GM10248 (cell line): Measurements from ENCODE around the gene ADAM10.

Experiments used
- CTCF ChIA-PET: fragments of 300-600 bp; sonication (Branson Sonifier 250); formaldehyde crosslinking; extraction: SDS; loops from one replicate; lab custom pipeline; 2021; ENCODE audit warnings: antibody characterized with exemption; lab: Yijun Ruan, JAX
- POLR2A ChIA-PET: fragments of 350-650 bp; sonication (Branson Sonifier 250); formaldehyde crosslinking; extraction: SDS; loops from one replicate; lab custom pipeline; 2020; ENCODE audit warnings: antibody characterized with exemption; lab: Yijun Ruan, JAX
- DNase-seq: peaks from one replicate; pipeline ENCODE4 v3.0.0; 2012; ENCODE audit errors: extremely low spot score
- TF ChIP-seq, protein P1 (sequence below): IDR thresholded peaks from 2 replicates; pipeline ENCODE4 v1.5.1; 2012; ENCODE audit warnings: mild to moderate bottlenecking, low read depth; ENCODE audit errors: extremely low read depth, missing control alignments, control extremely low read depth

Gene ADAM10

DNA sequence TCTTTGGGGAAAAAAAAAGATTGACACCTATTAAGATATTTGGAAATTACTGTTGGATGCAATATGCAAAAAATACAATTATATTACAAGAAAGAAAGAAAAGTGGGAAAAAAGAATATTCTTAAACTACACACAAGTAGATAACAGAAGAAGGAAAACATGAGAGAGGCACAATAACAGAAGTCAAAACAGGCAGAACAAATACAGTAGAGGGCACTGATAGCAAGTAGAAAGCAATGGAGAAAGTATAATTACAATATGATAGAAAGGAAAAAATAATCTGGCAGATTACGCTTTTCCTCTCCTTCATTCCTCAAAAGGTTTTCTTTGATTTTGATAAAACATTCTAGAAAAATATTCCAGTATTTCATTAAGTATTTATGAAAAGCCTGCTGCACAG, 72.1 kb downstream of the ADAM10 start:
- TF ChIP-seq, protein P1, sequence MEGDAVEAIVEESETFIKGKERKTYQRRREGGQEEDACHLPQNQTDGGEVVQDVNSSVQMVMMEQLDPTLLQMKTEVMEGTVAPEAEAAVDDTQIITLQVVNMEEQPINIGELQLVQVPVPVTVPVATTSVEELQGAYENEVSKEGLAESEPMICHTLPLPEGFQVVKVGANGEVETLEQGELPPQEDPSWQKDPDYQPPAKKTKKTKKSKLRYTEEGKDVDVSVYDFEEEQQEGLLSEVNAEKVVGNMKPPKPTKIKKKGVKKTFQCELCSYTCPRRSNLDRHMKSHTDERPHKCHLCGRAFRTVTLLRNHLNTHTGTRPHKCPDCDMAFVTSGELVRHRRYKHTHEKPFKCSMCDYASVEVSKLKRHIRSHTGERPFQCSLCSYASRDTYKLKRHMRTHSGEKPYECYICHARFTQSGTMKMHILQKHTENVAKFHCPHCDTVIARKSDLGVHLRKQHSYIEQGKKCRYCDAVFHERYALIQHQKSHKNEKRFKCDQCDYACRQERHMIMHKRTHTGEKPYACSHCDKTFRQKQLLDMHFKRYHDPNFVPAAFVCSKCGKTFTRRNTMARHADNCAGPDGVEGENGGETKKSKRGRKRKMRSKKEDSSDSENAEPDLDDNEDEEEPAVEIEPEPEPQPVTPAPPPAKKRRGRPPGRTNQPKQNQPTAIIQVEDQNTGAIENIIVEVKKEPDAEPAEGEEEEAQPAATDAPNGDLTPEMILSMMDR = no peak
- ChIA-PET CTCF (interaction anchor here (1.5 to 1.8 kb wide), 2 partner anchors 11 to 15 kb away, joined by 4 to 5 read pairs; no protein-coding TSS in a partner anchor), POLR2A (no interaction called here)
- no peak for DNase-seq

DNA sequence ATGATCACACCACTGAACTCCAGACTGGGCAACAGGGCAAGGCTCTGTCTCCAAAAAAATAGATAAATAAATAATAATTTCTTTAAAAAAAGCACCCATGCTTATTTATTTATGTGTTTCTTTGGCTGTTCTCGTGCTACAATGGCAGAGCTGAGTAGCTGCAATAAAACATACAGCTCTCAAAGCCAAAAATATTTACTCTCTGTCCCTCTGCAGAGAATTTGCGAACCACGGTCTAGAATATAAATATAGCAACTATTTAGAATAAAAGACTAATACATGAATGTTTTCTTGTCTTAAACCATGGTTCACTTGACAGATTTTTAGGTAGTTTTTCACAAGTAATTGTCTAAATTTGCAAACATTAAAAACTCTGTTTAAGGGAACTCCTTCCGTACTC, 72.7 kb downstream of the ADAM10 start:
- POLR2A ChIA-PET = no interaction called here
- TF ChIP-seq, protein P1 = no peak
- CTCF ChIA-PET = interaction anchor here (1.5 to 1.8 kb wide), 2 partner anchors 10 to 15 kb away, joined by 4 to 5 read pairs; no protein-coding TSS in a partner anchor

DNA sequence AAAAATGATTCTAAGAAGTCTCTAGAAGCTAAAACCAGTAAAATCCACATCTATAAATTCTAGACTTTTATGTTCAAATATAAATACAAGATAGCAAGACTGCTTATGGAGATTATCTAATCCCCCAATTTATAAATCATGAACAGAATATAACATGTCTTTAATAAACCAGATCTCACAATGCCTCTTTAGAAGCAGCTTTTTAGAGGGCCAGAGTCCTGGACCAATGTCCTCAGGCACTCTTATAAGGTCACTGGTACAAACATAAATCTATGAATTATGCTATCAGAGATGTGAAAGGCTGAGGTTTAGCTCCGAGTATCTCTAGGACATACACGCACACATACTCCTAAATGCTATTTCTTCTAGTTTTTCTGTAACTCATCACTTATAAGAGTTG, 78.3 kb downstream of the ADAM10 start:
- ChIA-PET CTCF (no interaction called here), POLR2A (no interaction called here)
- TF ChIP-seq, protein P1 = no peak
- no peak for DNase-seq

More for the DNA sequence above, 72.7 kb downstream of the ADAM10 start:
- DNase-seq = no peak

DNA sequence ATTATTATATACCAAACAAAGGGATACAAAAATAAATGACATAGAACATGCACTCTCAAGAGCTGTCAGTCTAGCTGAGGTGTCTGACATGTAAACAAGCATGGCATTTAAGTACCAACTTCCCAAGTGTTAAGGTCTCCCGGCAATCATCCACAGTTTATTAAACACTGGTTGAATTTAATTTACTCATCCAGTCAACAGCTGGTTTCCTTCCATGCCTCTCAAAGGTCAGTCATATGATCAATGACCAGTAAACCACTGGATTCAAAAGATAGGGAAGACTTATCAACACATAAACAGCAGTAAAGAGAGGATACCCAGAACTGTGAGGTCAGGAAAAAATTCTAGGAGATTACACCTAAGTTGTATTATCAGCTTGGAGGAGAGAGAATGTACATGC, 80.4 kb downstream of the ADAM10 start:
- ChIA-PET POLR2A (no interaction called here), CTCF (interaction anchor here (1.2 to 1.6 kb wide), 4 partner anchors 9 to 44 kb away, joined by 3 to 4 read pairs (median 3); no protein-coding TSS in a partner anchor)
- TF ChIP-seq, protein P1 = no peak
- no peak for DNase-seq

DNA sequence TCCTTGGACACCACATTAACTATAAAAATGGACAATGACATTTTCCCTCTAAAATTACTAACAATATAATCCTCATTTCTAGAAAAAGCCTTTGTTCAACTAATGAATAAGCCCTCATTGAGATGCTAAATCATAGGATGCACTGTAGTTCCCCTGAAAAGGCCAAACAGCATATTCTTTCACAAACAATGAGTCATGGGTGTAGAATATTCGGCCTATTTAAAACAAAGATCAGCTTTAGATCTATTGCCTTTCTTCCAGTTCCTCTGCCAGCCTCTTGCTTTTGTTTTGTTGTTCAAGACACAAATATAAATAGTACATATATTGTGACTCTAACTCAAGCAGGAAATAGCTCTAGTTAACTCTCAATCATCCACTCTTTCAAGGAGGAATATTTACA, 82.5 kb downstream of the ADAM10 start:
- ChIA-PET CTCF (interaction anchor here (1.6 kb wide), 1 partner anchor 10 kb away, joined by 4 read pairs; no protein-coding TSS in a partner anchor), POLR2A (no interaction called here)
- DNase-seq = no peak
- TF ChIP-seq, protein P1 = no peak

DNA sequence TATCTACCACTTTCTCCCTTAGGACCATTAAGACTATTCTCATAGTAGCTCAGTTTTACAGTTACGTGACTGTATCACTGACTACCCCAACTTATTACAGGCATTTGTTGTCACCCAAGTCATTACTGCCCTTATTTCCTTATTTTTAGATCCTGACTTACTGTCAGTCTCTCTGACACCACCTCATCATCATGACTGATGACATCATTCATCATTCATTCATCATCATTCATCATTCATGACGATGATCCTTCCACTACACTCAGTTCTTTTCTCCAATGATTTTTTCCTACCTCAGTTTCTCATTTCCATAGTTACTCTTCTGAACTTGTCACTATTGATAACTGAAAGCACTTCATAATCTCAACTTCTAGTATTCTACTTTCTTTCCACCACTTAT, 83.8 kb downstream of the ADAM10 start:
- CTCF ChIA-PET = interaction anchor here (1.6 kb wide), 1 partner anchor 11 kb away, joined by 4 read pairs; no protein-coding TSS in a partner anchor
- DNase-seq = no peak
- POLR2A ChIA-PET = no interaction called here
- TF ChIP-seq, protein P1 = no peak

DNA sequence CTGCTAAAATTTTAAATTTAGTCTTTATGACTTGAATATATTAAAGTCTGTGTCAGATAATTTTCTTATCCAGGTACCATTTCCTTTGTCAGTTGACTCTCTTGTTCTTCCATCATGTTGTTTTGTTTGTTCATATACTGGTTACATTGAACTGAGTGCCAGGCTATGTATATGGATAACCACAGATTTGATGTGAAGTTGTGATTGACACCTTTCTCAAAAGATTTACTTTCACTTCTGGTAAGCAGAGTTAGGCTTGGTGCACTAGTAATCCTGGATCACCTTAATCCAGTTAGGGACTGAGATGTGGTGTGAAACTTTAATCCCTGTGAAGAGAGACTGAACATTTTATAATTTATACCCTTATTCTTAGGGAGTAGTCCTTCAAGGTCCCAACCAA, 99.4 kb downstream of the ADAM10 start:
- TF ChIP-seq, protein P1 = no peak
- CTCF ChIA-PET = no interaction called here
- no peak for DNase-seq
- POLR2A ChIA-PET = no interaction called here
